ENCODE results near the gene TMEM260. TPM values are rescaled to one million over a fixed set of nuclear protein-coding genes. Genes with fewer than 3 reads are reported as not detected.

TMEM260 gene
- total RNA-seq, 1 donor from 2014 or later: 23.8 TPM

DNA sequence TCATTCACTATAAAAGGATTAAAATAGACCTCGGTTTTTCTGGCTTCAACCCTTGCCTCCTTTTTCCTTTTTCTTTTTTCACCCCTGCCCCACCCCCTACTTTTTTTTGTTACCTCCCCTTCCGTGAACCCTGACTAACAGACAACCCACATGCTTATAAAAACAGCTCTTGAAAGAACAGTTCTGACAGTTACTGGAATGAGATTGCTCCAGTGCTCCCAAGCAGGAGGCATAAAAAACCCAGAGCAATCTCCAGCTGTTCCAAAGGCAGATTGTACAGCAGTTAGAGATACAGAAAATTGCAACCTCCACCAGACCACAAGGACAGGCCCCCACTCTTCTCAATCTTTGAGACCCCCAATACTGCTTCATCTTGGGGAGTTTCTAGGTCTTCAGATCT is 29.9 kb upstream of the TMEM260 start:
- Histone ChIP-seq H3K27ac (no peak overlapping the region), H3K4me3 (no peak overlapping the region), H3K27me3 (ENCODE audit: low read depth) (no peaks in the 10 kb centered on the region), H3K36me3 (no peaks in the 10 kb centered on the region), H3K4me1 (no peaks in the 10 kb centered on the region), H3K9me3 (no peaks in the 10 kb centered on the region)
- intact Hi-C loops (cut with DNase I): no loop called here
- DNase-seq (no peak), ATAC-seq (no peak)
- TF ChIP-seq, protein P1, sequence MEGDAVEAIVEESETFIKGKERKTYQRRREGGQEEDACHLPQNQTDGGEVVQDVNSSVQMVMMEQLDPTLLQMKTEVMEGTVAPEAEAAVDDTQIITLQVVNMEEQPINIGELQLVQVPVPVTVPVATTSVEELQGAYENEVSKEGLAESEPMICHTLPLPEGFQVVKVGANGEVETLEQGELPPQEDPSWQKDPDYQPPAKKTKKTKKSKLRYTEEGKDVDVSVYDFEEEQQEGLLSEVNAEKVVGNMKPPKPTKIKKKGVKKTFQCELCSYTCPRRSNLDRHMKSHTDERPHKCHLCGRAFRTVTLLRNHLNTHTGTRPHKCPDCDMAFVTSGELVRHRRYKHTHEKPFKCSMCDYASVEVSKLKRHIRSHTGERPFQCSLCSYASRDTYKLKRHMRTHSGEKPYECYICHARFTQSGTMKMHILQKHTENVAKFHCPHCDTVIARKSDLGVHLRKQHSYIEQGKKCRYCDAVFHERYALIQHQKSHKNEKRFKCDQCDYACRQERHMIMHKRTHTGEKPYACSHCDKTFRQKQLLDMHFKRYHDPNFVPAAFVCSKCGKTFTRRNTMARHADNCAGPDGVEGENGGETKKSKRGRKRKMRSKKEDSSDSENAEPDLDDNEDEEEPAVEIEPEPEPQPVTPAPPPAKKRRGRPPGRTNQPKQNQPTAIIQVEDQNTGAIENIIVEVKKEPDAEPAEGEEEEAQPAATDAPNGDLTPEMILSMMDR (IDR thresholded peaks at IDR 0.05): no peak

DNA sequence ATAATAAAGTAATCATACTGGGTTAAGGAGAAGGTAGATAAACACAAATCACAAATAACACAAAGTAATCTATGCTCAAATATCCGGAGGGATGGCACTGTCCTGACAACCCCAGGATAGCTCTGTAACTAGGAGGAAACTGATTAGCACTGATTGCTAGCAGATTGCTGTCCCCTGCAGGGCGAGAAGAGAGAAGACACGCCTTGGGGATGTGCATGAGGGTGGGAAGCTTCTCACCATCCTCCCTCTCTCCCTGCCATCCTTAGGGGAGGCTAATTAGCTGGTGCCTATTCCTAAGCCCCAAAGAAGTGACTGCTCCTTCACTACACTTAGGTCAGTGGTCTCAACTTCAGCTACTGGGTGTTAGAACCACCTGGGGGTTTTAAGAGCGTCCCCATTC is 27.0 kb upstream of the TMEM260 start:
- Histone ChIP-seq H3K4me1 (peaks cover 9% of the 10 kb centered on the region), H3K9me3 (no peaks in the 10 kb centered on the region), H3K36me3 (no peaks in the 10 kb centered on the region), H3K27me3 (ENCODE audit: low read depth) (peaks cover 3% of the 10 kb centered on the region), H3K27ac (no peak overlapping the region), H3K4me3 (no peak overlapping the region)
- ATAC-seq (no peak), DNase-seq (no peak)
- intact Hi-C loops (cut with DNase I): no loop called here
- TF ChIP-seq, protein P1 (IDR thresholded peaks at IDR 0.05): no peak

DNA sequence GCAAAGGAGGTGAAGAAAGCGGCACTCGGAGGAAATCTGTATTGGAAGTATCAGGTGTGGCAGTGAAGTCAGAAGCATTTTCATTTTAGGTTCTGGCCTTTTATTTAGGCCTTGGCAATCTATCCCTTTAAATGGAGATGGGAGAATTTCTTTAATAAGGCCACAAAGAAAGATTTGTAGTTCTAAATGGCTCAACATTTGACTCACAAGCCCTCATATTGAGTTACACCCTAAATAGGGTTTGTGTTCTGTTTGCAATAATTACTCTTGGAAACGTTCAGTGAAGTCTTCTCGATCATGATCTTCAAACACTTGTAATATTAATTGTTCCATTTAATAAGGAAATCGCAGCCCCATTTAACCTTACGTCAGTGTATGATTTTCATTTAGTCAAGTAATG is 25.3 kb upstream of the TMEM260 start:
- no peak overlapping the region for H3K27ac ChIP-seq
- no peak for ATAC-seq
- no peaks in the 10 kb centered on the region for H3K9me3 ChIP-seq
- intact Hi-C loops (cut with DNase I): no loop called here
- H3K4me3 ChIP-seq: no peak overlapping the region
- no peaks in the 10 kb centered on the region for H3K36me3 ChIP-seq
- TF ChIP-seq, protein P1 (IDR thresholded peaks at IDR 0.05): no peak
- peaks cover 3% of the 10 kb centered on the region for H3K27me3 ChIP-seq (ENCODE audit: low read depth)
- DNase-seq: no peak
- peaks cover 9% of the 10 kb centered on the region for H3K4me1 ChIP-seq

DNA sequence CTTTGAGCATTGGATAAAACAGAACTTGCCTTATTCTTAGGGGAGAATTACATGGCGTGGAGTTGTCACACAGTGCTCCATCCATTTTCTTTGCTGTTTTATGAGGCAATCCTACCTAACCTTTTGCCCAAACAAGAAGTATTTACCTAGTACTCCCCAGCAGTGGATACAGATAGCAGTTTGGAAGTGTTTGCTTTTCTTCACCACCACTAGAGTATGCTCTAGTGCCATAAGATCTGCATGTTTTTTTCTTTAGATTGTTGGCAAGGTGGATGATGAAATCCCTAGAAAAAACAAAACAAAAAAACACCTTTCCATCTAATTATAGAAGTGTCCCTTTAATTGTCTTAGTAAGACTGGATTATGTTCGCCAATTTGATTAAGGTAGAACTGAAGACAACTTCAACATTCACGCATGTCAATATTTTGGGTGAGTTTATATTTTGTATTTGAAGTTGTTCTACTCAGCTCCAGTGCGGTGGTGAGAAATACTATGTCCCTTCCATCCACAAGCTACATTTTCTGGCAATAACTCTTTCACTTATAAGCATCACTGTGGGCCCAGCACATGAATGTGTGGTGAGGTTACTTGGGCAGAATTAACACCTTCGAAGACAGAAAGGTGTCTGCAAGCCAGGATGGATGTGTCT is 23.6 kb upstream of the TMEM260 start:
- Histone ChIP-seq H3K27me3 (ENCODE audit: low read depth) (peaks cover 3% of the 10 kb centered on the region), H3K4me1 (peaks cover 9% of the 10 kb centered on the region), H3K4me3 (no peak overlapping the region), H3K36me3 (no peaks in the 10 kb centered on the region), H3K9me3 (no peaks in the 10 kb centered on the region), H3K27ac (no peak overlapping the region)
- intact Hi-C loops (cut with DNase I): no loop called here
- TF ChIP-seq, protein P1 (IDR thresholded peaks at IDR 0.05): peak; percentile 36
- ATAC-seq (peak; percentile 75 to 88), DNase-seq (no peak)

DNA sequence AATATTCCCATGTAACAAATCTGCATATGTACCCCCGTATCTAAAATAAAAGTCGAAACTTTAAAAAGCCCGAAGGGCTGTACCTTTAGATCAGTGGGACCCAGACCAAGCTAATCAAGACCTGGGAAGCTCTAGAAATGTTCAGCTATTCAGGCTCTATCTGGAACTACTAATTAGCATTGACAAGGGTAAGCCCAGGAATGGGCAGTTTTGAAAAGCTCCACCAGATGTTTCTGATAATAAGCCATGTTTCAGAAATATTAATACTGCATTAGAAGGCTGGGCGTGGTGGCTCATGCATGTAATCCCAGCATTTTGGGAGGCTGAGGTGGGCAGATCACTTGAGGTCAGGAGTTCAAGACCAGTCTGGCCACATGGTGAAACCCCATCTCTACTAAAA is 20.4 kb upstream of the TMEM260 start:
- no peak for ATAC-seq
- Histone ChIP-seq H3K27ac (no peak overlapping the region), H3K4me1 (peaks cover 9% of the 10 kb centered on the region), H3K36me3 (no peaks in the 10 kb centered on the region), H3K9me3 (no peaks in the 10 kb centered on the region), H3K4me3 (no peak overlapping the region), H3K27me3 (ENCODE audit: low read depth) (peaks cover 3% of the 10 kb centered on the region)
- intact Hi-C loops (cut with DNase I): no loop called here
- DNase-seq: no peak
- TF ChIP-seq, protein P1 (IDR thresholded peaks at IDR 0.05): no peak

Measured in lower lobe of right lung (tissue), 2 donors.